HG03378 (cell line): ENCODE measurements around the gene RIPPLY1.

Experiments
- ATAC-seq: cut with Tn5 transposase; IDR thresholded peaks from one replicate; pipeline ENCODE4 v1.9.1; 2021; ENCODE audit warnings: mild to moderate bottlenecking, moderate library complexity; ENCODE audit not compliant: unreplicated experiment

The RIPPLY1 gene

DNA sequence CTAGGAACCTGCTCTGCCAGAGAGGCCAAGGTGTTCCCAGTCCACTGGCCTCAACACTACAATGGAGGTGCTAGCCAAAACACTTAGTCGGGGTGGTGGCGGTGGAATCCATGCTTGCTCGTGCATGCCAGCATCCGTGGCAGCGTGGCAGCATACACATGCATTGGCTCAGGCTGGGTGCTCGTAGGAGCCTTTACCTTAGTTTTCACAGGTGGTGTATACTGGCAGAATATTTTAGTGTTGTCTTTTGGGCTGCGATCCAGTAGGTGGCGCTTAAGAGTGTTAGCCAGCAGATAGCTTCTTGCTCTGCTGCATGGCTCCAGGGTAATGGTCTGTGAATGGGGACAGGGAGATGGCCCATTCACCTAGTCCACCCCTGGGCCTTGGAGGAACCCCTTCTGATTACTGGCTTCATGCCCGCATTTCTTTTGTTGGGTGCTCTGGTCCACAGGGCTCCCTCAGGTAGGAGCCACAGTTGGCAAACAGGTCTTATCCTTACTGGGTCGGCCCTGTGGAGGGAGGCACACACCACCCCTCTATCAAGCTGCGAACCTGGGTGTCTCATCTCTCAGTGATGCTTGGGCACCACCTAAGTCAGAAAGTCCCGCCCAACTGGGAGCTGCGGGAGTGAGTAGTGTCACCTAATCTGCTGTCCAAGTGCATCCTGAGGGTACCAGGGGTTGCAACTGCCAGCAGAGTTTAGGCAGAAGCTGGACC, 40.0 kb downstream of the RIPPLY1 start:
- peak; percentile 88 for ATAC-seq
